Measurements from ENCODE around the gene TNNT2.

DNA sequence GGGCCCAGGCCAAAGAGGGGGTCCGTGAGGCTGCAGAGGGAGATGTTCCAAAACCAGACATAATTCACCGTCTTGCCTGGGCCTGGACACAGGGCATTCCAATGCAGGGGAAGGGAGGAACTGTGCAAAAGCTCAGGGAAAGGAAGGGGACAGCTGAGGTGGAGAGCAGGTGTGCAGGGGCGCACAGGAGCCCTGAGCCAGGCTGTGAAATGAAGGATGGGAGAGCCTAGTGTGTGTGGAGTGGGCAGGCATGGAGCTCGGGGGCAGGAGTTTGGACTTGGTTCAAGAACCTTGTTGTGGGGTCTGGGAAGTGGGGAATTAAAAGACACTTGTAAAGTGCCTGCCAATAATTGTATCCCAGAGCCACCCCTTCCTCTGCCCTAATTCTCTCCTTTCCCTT is 41.8 kb upstream of the TNNT2 start:
- TF ChIP-seq, protein P1, sequence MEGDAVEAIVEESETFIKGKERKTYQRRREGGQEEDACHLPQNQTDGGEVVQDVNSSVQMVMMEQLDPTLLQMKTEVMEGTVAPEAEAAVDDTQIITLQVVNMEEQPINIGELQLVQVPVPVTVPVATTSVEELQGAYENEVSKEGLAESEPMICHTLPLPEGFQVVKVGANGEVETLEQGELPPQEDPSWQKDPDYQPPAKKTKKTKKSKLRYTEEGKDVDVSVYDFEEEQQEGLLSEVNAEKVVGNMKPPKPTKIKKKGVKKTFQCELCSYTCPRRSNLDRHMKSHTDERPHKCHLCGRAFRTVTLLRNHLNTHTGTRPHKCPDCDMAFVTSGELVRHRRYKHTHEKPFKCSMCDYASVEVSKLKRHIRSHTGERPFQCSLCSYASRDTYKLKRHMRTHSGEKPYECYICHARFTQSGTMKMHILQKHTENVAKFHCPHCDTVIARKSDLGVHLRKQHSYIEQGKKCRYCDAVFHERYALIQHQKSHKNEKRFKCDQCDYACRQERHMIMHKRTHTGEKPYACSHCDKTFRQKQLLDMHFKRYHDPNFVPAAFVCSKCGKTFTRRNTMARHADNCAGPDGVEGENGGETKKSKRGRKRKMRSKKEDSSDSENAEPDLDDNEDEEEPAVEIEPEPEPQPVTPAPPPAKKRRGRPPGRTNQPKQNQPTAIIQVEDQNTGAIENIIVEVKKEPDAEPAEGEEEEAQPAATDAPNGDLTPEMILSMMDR (IDR thresholded peaks at IDR 0.05; ENCODE audit: insufficient read depth, low read depth, low read length): no peak
- no peak for TF ChIP-seq EZH2 (IDR thresholded peaks at IDR 0.05; ENCODE audit: insufficient read depth, low read length)
